SU-DHL-6 (cell line): ENCODE data around the gene VSTM2A.

Experiments used
- EZH2phosphoT487 ChIP-seq: fragments of 200-600 bp; sonication (generic), shearing (Covaris generic); conservative IDR thresholded peaks from 2 replicates; pipeline ENCODE4 v1.6.1; 2018; ENCODE audit warnings: mild to moderate bottlenecking, antibody characterized with exemption, low read length, moderate library complexity, mixed read lengths
- TF ChIP-seq, protein P1 (sequence below): fragments of 200-600 bp; sonication (generic); IDR thresholded peaks from one replicate; pipeline ENCODE4 v1.5.1; 2017; ENCODE audit warnings: antibody characterized with exemption, mild to moderate bottlenecking, low read length, moderate library complexity; ENCODE audit not compliant: insufficient read depth, poor library complexity, severe bottlenecking

DNA sequence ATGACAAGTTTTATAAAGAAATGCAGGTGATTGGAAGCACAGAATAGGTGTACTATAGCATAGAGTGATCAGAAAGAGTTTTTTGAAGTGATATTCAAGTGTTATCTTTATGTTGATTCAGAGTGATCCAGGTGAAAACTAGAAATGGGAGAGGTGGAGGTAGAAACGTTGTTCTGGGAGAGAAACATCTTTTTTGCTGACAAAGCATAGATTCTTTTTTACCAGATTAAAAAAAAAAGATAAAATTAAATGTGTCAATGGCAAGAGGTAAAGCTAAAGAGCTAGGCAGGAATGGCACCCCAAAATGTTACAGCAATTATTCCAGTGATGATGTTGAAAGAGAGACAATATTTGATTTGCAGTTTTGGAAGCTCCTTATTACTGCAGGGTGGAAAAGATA is 12.6 kb upstream of the VSTM2A start:
- TF ChIP-seq, protein P1, sequence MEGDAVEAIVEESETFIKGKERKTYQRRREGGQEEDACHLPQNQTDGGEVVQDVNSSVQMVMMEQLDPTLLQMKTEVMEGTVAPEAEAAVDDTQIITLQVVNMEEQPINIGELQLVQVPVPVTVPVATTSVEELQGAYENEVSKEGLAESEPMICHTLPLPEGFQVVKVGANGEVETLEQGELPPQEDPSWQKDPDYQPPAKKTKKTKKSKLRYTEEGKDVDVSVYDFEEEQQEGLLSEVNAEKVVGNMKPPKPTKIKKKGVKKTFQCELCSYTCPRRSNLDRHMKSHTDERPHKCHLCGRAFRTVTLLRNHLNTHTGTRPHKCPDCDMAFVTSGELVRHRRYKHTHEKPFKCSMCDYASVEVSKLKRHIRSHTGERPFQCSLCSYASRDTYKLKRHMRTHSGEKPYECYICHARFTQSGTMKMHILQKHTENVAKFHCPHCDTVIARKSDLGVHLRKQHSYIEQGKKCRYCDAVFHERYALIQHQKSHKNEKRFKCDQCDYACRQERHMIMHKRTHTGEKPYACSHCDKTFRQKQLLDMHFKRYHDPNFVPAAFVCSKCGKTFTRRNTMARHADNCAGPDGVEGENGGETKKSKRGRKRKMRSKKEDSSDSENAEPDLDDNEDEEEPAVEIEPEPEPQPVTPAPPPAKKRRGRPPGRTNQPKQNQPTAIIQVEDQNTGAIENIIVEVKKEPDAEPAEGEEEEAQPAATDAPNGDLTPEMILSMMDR = no peak
- TF ChIP-seq EZH2phosphoT487 = no peak
